ENCODE data around the gene MAP2K2.

The MAP2K2 gene

DNA sequence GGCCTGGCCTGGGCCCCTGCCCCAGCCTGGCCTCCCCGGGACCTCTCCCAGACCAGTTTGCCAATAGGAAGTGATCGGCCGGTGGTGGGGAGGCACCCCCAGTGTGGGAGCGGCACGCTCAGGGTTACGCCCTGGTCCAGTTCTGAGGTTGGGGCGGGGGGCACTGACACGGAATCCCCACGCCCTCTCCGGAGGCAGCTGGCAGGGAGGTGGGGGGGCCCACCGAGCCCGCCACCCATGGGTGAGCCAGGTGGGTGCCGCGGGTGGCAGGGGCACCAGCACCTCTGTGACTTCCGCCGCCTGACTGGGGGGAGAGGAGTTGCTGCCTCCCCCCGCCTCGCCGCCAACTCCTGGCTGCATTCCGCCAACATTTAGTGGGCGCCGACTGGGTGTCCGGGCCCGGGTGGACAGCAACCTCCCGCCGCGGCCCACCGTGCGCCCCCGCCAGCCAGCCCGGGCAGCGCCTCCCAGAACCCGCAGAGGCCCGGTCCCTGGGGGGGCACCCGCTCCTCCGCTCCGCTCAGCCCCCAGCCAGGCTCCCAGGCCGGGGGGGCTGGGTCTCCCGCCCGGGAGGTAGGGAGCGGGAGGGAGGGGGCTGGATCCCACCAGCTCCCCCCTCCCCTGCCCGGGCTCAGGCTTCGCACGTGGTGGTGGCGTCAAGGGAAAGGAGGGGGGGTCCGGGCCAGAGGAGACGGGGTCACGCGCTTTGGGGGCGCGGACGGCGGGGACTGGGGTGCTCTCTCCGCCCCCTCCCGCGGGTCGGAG, 59.2 kb downstream of the MAP2K2 start:
- H3K27ac ChIP-seq, result peak overlapping the region; percentile 90
- TF ChIP-seq, protein P1, sequence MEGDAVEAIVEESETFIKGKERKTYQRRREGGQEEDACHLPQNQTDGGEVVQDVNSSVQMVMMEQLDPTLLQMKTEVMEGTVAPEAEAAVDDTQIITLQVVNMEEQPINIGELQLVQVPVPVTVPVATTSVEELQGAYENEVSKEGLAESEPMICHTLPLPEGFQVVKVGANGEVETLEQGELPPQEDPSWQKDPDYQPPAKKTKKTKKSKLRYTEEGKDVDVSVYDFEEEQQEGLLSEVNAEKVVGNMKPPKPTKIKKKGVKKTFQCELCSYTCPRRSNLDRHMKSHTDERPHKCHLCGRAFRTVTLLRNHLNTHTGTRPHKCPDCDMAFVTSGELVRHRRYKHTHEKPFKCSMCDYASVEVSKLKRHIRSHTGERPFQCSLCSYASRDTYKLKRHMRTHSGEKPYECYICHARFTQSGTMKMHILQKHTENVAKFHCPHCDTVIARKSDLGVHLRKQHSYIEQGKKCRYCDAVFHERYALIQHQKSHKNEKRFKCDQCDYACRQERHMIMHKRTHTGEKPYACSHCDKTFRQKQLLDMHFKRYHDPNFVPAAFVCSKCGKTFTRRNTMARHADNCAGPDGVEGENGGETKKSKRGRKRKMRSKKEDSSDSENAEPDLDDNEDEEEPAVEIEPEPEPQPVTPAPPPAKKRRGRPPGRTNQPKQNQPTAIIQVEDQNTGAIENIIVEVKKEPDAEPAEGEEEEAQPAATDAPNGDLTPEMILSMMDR (conservative IDR thresholded peaks at IDR 0.05), result no peak

GRCh38 chr19:4064149-4064495, 59.8 kb downstream of the MAP2K2 start:
- H3K27ac ChIP-seq, result peak overlapping the region; percentile 90

DNA sequence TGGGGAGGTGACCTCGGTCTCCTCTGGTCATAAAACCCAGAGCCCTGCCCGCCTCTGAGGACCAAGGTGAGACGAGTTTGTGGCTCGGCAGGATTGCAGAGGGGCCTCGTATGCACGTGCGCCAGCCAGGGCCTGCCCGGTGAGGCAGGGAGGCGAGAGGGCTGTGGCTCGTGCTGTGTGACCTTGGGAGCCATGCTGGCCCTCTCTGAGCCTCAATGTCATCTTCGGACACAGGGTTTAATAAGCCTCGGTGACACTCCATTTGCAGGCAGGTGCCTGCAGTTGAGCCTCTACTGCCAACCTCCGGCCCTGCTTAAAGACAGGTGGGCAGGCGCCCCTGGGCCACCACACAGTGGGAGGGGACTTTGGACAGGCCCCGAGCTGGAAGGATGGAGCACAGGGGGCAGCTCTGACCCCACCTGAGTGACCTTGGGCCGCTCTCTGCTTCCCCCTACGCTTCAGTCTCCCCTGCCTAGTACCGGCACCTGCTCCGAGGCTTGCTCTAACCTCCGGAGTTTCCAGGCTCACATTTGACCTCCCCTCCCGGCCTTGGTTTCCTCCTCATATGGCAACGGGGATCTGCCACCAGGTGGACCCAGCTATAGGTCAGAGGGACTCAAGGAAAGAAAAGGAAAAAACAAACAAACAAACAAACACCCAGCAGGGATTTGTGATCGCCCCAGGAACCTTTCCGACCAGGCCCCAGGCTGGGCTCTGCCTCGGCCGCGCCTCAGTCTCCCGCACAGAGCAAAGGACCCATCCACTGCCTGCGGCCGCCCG, 60.4 kb downstream of the MAP2K2 start:
- TF ChIP-seq, protein P1 (conservative IDR thresholded peaks at IDR 0.05), result no peak
- peak overlapping the region; percentile 90 for H3K27ac ChIP-seq

More at GRCh38 chr19:4064149-4064495, 59.8 kb downstream of the MAP2K2 start:
- TF ChIP-seq, protein P1 (conservative IDR thresholded peaks at IDR 0.05), result no peak

DNA sequence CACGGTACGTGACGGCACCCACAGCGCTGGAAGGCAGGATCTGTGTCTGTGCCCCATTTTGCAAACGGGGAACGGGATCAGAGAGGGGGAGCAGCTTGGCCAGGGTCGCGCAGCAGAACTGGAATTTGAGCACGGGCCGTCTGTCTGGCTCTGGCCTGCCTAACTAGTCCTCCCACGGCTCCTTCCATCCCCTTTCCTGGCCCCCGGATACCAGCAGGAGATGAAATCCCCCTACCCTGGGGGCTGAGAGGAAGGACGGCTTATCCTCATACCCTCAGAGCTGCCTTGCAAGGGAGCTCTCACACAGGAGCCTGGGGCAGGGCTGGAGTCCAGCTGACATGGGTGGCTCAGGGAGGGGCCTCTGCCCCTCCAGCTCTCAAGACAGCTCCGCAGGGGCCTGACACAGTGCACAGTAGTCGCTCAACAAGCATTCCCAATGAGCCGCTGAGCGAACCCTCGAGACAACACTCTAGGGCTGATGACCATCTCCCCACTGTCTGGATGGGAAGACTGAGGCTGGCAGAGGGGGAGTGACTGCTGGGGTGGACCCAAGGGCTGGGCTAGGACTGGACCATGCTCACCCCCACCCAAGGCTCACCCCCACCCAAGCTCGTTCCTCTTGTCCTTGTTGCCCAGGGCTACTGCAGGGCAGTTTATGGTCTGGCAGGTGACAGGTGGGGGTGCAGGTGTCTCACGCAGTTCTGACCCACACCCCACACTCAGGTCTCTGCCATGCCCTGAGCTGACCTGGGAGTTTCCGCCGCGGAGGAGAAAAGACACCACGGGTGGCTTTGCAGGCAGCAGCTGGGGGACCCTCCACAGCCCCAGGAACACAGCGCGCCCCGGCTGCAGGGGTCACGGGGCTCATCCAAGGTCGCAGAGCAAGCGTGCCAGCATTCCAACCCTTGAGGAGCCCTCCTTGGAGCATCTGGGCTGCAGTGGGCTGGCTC, 61.2 kb downstream of the MAP2K2 start:
- H3K27ac ChIP-seq, result peak overlapping the region; percentile 90
- TF ChIP-seq, protein P1 (conservative IDR thresholded peaks at IDR 0.05), result no peak

GRCh38 chr19:4061683-4062418, 62.1 kb downstream of the MAP2K2 start:
- peak overlapping the region; percentile 90 for H3K27ac ChIP-seq
- TF ChIP-seq, protein P1 (conservative IDR thresholded peaks at IDR 0.05), result no peak

DNA sequence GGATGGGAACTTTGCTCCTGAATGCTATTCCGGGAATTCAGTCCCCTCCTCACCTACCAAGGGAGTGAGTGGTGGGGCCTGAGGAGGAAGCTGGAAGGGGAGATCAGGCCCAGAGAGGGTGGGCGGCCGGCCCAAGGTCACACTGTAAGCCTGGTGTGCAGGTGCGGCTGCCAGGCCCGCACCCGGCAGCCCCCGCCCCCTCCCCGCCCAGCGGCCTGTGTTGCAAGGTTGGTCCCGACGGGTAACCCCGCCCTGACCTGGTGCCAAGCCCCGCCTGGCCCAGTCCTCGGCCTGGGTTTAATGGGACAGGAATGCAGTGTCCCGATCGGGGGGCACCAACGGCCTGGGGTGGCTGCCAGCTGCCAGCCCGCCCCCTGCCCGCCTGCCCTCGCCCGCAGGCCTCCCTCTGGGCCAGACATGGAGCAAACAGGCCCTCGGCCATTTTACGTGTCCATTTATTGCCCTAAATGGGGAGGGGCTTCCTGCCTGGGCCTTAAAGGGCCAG, 62.7 kb downstream of the MAP2K2 start:
- TF ChIP-seq, protein P1 (conservative IDR thresholded peaks at IDR 0.05), result no peak
- peak overlapping the region; percentile 90 for H3K27ac ChIP-seq
